C4-2B (cell line): ENCODE results near the gene CYB5R2.

Experiments
- CTCF ChIP-seq: fragments of 450-650 bp; conservative IDR thresholded peaks from 2 replicates; pipeline ENCODE4 v1.5.1; 2017; ENCODE audit warnings: mild to moderate bottlenecking
- ZFX ChIP-seq: fragments of 450-650 bp; IDR thresholded peaks from 2 replicates; pipeline ENCODE4 v1.6.1; 2017

- TF ChIP-seq CTCF (no peak), ZFX (no peak)
Observed at GRCh38 chr11:7668911-7669310, 4.4 kb downstream of the CYB5R2 start.
